ENCODE results near the gene BMPR1A.

The BMPR1A gene

DNA sequence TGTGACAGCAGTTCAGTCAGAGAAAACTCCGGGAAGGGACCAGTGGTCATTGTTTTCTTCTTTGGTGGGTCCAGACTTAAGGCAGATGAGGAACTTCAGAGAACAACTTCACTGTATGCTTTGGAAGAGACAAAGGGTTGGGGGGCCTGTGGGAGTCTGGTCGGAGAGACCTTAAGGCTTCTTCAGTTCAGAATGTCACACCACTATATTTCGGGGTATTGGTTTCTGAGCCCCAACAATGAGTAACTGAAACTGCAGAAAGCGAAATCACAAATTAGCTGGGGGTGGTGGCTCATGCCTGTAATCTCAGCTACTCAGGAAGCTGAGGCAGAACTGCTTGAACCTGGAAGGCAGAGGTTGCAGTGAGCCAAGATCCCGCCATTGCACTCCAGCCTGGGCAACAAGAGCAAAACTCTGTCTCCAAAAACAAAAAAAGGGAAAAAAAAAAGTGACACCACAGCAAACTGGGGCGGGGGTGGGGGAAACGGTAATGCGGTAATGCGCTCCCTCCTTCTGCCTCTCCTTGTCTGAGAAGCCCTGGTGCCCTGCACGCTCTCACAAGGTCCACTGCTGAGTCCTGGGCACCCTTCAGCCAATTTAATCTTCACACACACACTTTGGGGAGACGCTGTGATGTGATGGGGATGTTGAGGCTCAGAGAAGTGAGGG, 209.7 kb downstream of the BMPR1A start:
- POLR2A ChIA-PET = interaction anchor here (0.6 kb wide), 1 partner anchor 21 kb away, joined by 3 read pairs; no protein-coding TSS in a partner anchor
- H3K4me3 ChIP-seq (ENCODE audit: low read depth, low read length) = no peak overlapping the region
- TF ChIP-seq, protein P1, sequence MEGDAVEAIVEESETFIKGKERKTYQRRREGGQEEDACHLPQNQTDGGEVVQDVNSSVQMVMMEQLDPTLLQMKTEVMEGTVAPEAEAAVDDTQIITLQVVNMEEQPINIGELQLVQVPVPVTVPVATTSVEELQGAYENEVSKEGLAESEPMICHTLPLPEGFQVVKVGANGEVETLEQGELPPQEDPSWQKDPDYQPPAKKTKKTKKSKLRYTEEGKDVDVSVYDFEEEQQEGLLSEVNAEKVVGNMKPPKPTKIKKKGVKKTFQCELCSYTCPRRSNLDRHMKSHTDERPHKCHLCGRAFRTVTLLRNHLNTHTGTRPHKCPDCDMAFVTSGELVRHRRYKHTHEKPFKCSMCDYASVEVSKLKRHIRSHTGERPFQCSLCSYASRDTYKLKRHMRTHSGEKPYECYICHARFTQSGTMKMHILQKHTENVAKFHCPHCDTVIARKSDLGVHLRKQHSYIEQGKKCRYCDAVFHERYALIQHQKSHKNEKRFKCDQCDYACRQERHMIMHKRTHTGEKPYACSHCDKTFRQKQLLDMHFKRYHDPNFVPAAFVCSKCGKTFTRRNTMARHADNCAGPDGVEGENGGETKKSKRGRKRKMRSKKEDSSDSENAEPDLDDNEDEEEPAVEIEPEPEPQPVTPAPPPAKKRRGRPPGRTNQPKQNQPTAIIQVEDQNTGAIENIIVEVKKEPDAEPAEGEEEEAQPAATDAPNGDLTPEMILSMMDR (IDR thresholded peaks at IDR 0.05; ENCODE audit: insufficient read depth, low read length, missing control alignments) = no peak
- DNase-seq (ENCODE audit: low read depth, low spot score) = no peak
- CTCF ChIA-PET = interaction anchor here (0.7 to 6.7 kb wide), 17 partner anchors 8 to 325 kb away, joined by 3 to 79 read pairs (median 4); partner anchors contain the start of genes MMRN2 and SNCG

DNA sequence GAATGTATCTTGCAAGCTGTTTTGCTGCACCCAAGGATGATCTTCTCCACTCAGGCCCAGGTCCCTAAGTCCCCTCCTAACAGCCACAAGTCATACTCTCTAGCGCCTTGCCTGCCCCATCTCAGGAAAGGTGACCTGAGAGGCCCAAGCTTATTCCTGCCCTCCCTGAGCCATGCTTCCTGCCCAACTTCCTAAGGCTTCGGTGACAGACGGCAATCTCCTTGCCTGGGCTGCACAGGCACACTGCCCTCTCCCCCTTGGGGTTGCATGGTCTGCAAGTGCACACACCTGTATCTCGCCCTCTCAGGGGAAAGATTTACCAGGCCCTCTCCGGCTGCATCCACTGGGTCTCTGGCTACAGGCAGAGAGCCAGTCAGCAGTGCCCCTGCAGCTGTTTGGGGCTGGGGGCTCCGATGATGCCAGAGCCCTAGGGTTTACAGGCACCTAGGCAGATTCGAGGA, 211.1 kb downstream of the BMPR1A start:
- DNase-seq (ENCODE audit: low read depth, low spot score) = no peak
- H3K4me3 ChIP-seq (ENCODE audit: low read depth, low read length) = no peak overlapping the region
- CTCF ChIA-PET = interaction anchor here (0.7 to 6.7 kb wide), 10 partner anchors 9 to 279 kb away, joined by 3 to 79 read pairs (median 10); partner anchors contain the start of genes MMRN2 and SNCG
- TF ChIP-seq, protein P1 (IDR thresholded peaks at IDR 0.05; ENCODE audit: insufficient read depth, low read length, missing control alignments) = no peak
- POLR2A ChIA-PET = interaction anchor here (0.8 kb wide), 1 partner anchor 125 kb away, joined by 3 read pairs; no protein-coding TSS in a partner anchor

DNA sequence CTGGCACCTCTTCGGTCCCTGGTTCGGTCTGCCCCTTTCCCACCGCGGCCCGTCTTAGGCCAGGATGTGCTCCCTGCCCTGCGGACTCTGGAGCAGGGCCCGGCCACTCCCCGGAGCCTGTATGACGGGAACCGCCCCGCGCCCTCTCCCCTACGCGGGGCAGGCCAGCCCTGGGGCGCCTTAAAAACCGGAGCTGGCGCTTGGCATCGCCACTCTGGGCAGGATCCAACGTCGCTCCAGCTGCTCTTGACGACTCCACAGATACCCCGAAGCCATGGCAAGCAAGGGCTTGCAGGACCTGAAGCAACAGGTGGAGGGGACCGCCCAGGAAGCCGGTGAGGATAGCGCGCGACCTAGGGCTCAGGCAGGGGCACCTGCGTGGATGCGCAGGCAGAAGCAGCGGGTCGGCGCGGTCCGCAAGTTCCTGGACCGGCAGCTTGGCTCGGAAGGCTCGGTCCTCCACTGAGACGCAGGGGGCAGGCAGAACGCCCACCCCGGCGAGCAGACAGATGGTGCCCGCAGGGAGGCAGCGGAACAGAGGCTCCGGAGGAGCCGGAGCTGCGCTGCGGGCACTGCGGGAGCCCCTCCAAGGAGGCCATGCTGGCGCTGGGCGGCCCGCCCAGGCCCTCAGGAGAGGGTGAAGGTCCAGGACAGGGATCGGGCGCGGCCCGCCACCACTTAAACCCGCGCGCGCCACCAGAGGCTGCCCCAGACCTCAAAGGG, 212.0 kb downstream of the BMPR1A start, which contains the start of gene ADIRF:
ADIRF (plus strand) TSS at position 212 of the 723 bp plus-strand sequence; CDS start at position 275, 63 bp downstream.
- peak within 1 kb of the TSS; percentile 40 for H3K4me3 ChIP-seq (ENCODE audit: low read depth, low read length)
- POLR2A ChIA-PET = no interaction called here
- CTCF ChIA-PET = interaction anchor here (0.7 to 6.7 kb wide), 11 partner anchors 10 to 280 kb away, joined by 3 to 79 read pairs (median 8); partner anchors contain the start of genes MMRN2 and SNCG
- DNase-seq (ENCODE audit: low read depth, low spot score) = no peak
- TF ChIP-seq, protein P1 (IDR thresholded peaks at IDR 0.05; ENCODE audit: insufficient read depth, low read length, missing control alignments) = no peak

DNA sequence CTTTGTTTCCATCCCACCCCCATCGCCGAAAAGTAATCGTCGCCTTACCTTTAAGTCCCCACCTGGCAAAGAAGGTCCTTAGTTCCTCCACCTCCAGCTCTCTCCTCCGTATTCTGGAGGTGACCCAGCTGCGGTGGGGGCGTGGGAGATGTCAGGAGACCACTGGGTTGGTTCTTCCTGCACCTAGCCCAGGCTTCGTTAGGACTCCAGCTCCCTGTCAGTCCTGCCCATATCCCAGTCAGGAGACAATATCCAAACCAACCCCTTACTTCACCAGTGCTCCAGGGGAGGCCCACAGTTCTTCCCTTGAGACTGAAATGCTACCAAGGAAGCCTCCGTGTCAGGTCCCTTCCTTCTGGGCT, 212.6 kb downstream of the BMPR1A start:
- ChIA-PET POLR2A (no interaction called here), CTCF (interaction anchor here (1.1 to 6.7 kb wide), 8 partner anchors 10 to 281 kb away, joined by 3 to 79 read pairs (median 6); partner anchors contain the start of genes MMRN2 and SNCG)
- TF ChIP-seq, protein P1 (IDR thresholded peaks at IDR 0.05; ENCODE audit: insufficient read depth, low read length, missing control alignments) = no peak
- DNase-seq (ENCODE audit: low read depth, low spot score) = no peak
- peak overlapping the region; percentile 40 for H3K4me3 ChIP-seq (ENCODE audit: low read depth, low read length)

DNA sequence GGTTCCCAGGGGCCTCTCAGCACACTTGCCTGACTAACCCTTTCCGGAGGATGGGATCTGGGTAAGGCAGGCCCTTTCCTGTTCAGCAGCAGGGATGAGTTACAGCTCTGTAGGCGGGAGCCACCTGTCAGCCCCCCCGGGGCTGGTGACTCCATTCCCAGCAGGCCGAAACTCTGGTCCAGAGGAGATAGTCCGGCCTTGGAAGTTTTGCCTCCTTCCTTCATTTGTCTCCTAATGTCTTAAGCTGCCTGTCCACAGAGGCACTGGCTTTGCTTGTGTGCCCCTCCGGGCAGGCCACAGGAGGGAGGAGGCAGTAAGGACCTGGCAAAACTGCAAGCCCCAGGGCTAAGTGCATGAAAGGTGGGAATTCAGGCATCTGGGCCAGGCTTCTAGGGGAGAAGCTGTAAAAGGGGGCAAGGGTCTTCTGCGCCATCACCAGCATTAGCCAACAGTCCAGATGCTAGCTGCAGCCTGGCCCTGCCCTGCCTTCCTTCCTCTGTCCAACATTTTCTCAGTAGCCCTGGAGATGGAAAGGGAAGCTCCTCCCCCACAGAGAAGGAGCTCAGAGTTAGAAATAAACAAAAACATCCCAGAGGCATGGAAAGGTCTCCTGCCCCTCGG, 213.1 kb downstream of the BMPR1A start:
- TF ChIP-seq, protein P1 (IDR thresholded peaks at IDR 0.05; ENCODE audit: insufficient read depth, low read length, missing control alignments) = no peak
- peak overlapping the region; percentile 65 for H3K4me3 ChIP-seq (ENCODE audit: low read depth, low read length)
- ChIA-PET POLR2A (no interaction called here), CTCF (interaction anchor here (1.1 to 6.7 kb wide), 8 partner anchors 11 to 281 kb away, joined by 3 to 79 read pairs (median 6); partner anchors contain the start of genes MMRN2 and SNCG)
- DNase-seq (ENCODE audit: low read depth, low spot score) = no peak
